HepG2 (cell line): ENCODE data around the gene TUBA8. TPM values are rescaled to one million over a fixed set of nuclear protein-coding genes. Genes with fewer than 3 reads are reported as not detected.
A peak's percentile ranks its signal among the peaks of the same experiment; 100 is the strongest.

Experiments
- CBX2 ChIP-seq, 2 experiments: fragments of 200-600 bp in 1 of 2; sonication (generic); formaldehyde crosslinking in 1 of 2; IDR thresholded peaks; 2 replicates each; pipeline versions ENCODE4 v1.7.0 to v1.8.1; 2018 to 2022; ENCODE audit warnings: low read depth in 2 of 2, low read length in 1 of 2, mild to moderate bottlenecking in 1 of 2, missing genetic modification reagents in 1 of 2
- DRAP1 ChIP-seq: IDR thresholded peaks from 2 replicates; pipeline ENCODE4 v1.6.1; 2016; ENCODE audit warnings: missing genetic modification reagents, missing compliant biosample characterization
- ETV5 ChIP-seq: IDR thresholded peaks from 2 replicates; pipeline ENCODE4 v1.6.1; 2018; ENCODE audit warnings: missing biosample characterization, missing genetic modification reagents, inconsistent platforms, borderline replicate concordance
- HMGXB3 ChIP-seq: sonication (generic); formaldehyde crosslinking; IDR thresholded peaks from 2 replicates; pipeline ENCODE4 v1.4.0; 2020; ENCODE audit warnings: missing genetic modification reagents, borderline replicate concordance
- KLF15 ChIP-seq: sonication (generic); formaldehyde crosslinking; IDR thresholded peaks from 2 replicates; pipeline ENCODE4 v1.8.1; 2023; ENCODE audit warnings: borderline replicate concordance, mild to moderate bottlenecking, inconsistent platforms, missing genetic modification reagents, mixed read lengths
- MZF1 ChIP-seq: sonication (generic); formaldehyde crosslinking; IDR thresholded peaks from 2 replicates; pipeline ENCODE4 v1.8.1; 2023; ENCODE audit warnings: mild to moderate bottlenecking, missing genetic modification reagents, borderline replicate concordance
- PAF1 ChIP-seq: IDR thresholded peaks from 2 replicates; pipeline ENCODE4 v1.6.1; 2016; ENCODE audit warnings: missing genetic modification reagents, missing compliant biosample characterization
- POGZ ChIP-seq: sonication (generic); formaldehyde crosslinking; IDR thresholded peaks from 2 replicates; pipeline ENCODE4 v1.4.0; 2020; ENCODE audit warnings: mild to moderate bottlenecking, missing genetic modification reagents
- SSRP1 ChIP-seq: IDR thresholded peaks from 2 replicates; pipeline ENCODE4 v1.6.1; 2016; ENCODE audit warnings: control low read depth
- TFE3 ChIP-seq: IDR thresholded peaks from 2 replicates; pipeline ENCODE4 v1.6.1; 2016
- ZBTB14 ChIP-seq: sonication (generic); formaldehyde crosslinking; IDR thresholded peaks from 2 replicates; pipeline ENCODE4 v1.4.0; 2020; ENCODE audit warnings: missing genetic modification reagents
- ZBTB26 ChIP-seq: IDR thresholded peaks from 2 replicates; pipeline ENCODE4 v1.6.1; 2016; ENCODE audit warnings: missing compliant biosample characterization, missing genetic modification reagents, borderline replicate concordance
- ZFP91 ChIP-seq: sonication (generic); formaldehyde crosslinking; IDR thresholded peaks from 2 replicates; pipeline ENCODE4 v1.9.0; 2022; ENCODE audit warnings: missing genetic modification reagents, mild to moderate bottlenecking, borderline replicate concordance
- ZNF274 ChIP-seq: sonication (generic); formaldehyde crosslinking; IDR thresholded peaks from 2 replicates; pipeline ENCODE4 v1.5.1; 2020; ENCODE audit warnings: mild to moderate bottlenecking, missing genetic modification reagents
- ZNF350 ChIP-seq: sonication (generic); formaldehyde crosslinking; IDR thresholded peaks from 2 replicates; pipeline ENCODE4 v1.4.0; 2020; ENCODE audit warnings: mild to moderate bottlenecking, low read depth, missing genetic modification reagents, borderline replicate concordance
- ZSCAN22 ChIP-seq: sonication (generic); formaldehyde crosslinking; IDR thresholded peaks from 2 replicates; pipeline ENCODE4 v1.4.0; 2020; ENCODE audit warnings: mild to moderate bottlenecking, missing genetic modification reagents
- ZSCAN30 ChIP-seq: sonication (generic); formaldehyde crosslinking; IDR thresholded peaks from 2 replicates; pipeline ENCODE4 v1.5.0; 2020; ENCODE audit warnings: mild to moderate bottlenecking, missing genetic modification reagents
- polyA plus RNA-seq, 8 experiments: library from polyadenylated mRNA; depleted of rRNA in 3 of 8; stranded (reverse) in 7 of 8; unstranded in 1 of 8; fragments of >200 nt; fragmentation: Illumina TruSeq in 4 of 8; extraction: Trizol in 4 of 8; gene quantifications; 2 replicates each; pipeline versions ENCODE4 v1.2.1 to v1.2.3, GENCODE V29; 2011 to 2016; ENCODE audit warnings: low read depth in 4 of 8, missing spikeins in 1 of 8, mixed read lengths in 1 of 8; ENCODE audit not compliant: insufficient read depth in 1 of 8
- total RNA-seq, 5 experiments: library from RNA; depleted of rRNA; stranded (reverse); fragments of >200 nt; fragmentation: Illumina TruSeq; extraction: Trizol; gene quantifications; 2 replicates each; pipeline ENCODE4 v1.2.3, GENCODE V29; 2016; ENCODE audit warnings: low read depth in 1 of 5

The TUBA8 gene
- total and polyA plus RNA-seq, 2 of the 13 experiments (the other 11 are each of a cell fraction or from before 2014, with no cell fraction given) = 0.35 to 0.69 TPM

GRCh38 chr22:18148293-18148965, 37.8 kb downstream of the TUBA8 start (continued):
- peak; percentile 52; the same call in 1 of the 2 replicates for TF ChIP-seq ETV5 (CRISPR knock-in tag)
- no peak for TF ChIP-seq KLF15 (CRISPR knock-in tag)
- peak; percentile 72 for TF ChIP-seq TFE3
- peak; percentile 90 for TF ChIP-seq DRAP1 (CRISPR knock-in tag)
- peak; percentile 83; the same call in 1 of the 2 replicates for TF ChIP-seq ZBTB26 (CRISPR knock-in tag)
- no peak for TF ChIP-seq CBX2 (IDR thresholded peaks at IDR 0.05; ENCODE audit: low read depth, low read length)
- TF ChIP-seq CBX2 (CRISPR knock-in tag; IDR thresholded peaks at IDR 0.05; ENCODE audit: low read depth) = no peak
- peak; percentile 79 for TF ChIP-seq POGZ (CRISPR knock-in tag)
- no peak for TF ChIP-seq ZBTB14 (CRISPR knock-in tag)
- no peak for TF ChIP-seq ZNF274
- peak; percentile 98; the same call in 1 of the 2 replicates for TF ChIP-seq SSRP1
- TF ChIP-seq ZNF350 (CRISPR knock-in tag) = peak; percentile 92
- TF ChIP-seq MZF1 (CRISPR knock-in tag) = 0 out of 2 replicates have a peak, but pooled peaks have one; percentile 35
- peak; percentile 72 for TF ChIP-seq ZFP91 (CRISPR knock-in tag)
- 0 out of 2 replicates have a peak, but pooled peaks have one; percentile 72 for TF ChIP-seq HMGXB3 (CRISPR knock-in tag)
- TF ChIP-seq ZSCAN22 (CRISPR knock-in tag) = no peak
- peak; percentile 46; the same call in 1 of the 2 replicates for TF ChIP-seq PAF1 (CRISPR knock-in tag)
- peak; percentile 68; the same call in 1 of the 2 replicates for TF ChIP-seq ZSCAN30 (CRISPR knock-in tag)
